ENCODE measurements around the gene IDUA.

The IDUA gene

DNA sequence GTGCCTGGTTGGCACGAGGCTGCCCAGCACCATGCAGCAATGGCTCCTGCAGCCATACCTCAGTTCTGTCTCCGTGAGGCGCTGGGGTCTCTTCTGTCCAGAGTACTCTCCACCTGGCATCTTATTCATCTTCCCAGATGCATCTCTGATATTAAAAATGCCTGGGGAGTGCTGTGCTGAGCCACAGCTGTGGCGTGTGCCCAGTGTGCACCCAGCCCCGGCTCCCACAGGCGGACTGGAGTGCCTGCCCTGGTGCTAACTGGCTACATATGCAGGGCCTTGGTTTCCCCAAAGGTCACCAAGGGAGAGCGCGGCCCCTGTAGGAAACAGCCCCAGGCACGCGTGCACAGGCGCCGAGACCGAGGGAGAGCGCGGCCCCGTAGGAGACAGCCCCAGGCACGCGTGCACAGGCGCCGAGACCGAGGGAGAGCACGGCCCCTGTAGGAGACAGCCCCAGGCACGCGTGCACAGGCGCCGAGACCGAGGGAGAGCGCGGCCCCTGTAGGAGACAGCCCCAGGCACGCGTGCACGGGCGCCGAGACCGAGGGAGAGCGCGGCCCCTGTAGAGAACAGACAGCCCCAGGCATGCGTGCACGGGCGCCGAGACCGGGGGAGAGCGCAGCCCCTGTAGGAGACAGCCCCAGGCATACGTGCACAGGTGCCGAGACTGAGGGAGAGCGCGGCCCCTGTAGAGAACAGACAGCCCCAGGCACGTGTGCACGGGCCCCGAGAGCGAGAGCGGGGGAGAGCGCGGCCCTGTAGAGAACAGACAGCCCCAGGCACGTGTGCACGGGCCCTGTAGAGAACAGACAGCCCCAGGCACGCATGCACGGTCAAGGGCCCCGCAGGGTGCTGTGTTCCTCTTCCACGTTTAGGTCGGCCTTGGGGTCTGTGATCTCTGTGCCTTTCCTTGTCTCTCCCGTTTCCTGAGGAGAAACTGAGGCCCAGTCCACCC lies 40.0 kb upstream of the IDUA start:
- no peak for DNase-seq (ENCODE audit: low read depth in 1 of 2, low spot score in 1 of 2)
- no peaks in the 10 kb centered on the region for H3K27me3 ChIP-seq (ENCODE audit: insufficient read depth, poor library complexity, severe bottlenecking)
- no peak overlapping the region for H3K4me3 ChIP-seq (replicated peaks; ENCODE audit: insufficient read depth, low read length)
- TF ChIP-seq, protein P1, sequence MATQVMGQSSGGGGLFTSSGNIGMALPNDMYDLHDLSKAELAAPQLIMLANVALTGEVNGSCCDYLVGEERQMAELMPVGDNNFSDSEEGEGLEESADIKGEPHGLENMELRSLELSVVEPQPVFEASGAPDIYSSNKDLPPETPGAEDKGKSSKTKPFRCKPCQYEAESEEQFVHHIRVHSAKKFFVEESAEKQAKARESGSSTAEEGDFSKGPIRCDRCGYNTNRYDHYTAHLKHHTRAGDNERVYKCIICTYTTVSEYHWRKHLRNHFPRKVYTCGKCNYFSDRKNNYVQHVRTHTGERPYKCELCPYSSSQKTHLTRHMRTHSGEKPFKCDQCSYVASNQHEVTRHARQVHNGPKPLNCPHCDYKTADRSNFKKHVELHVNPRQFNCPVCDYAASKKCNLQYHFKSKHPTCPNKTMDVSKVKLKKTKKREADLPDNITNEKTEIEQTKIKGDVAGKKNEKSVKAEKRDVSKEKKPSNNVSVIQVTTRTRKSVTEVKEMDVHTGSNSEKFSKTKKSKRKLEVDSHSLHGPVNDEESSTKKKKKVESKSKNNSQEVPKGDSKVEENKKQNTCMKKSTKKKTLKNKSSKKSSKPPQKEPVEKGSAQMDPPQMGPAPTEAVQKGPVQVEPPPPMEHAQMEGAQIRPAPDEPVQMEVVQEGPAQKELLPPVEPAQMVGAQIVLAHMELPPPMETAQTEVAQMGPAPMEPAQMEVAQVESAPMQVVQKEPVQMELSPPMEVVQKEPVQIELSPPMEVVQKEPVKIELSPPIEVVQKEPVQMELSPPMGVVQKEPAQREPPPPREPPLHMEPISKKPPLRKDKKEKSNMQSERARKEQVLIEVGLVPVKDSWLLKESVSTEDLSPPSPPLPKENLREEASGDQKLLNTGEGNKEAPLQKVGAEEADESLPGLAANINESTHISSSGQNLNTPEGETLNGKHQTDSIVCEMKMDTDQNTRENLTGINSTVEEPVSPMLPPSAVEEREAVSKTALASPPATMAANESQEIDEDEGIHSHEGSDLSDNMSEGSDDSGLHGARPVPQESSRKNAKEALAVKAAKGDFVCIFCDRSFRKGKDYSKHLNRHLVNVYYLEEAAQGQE (IDR thresholded peaks at IDR 0.05; ENCODE audit: insufficient replicate concordance, low read depth) = no peak
- no peak for TF ChIP-seq POLR2AphosphoS5 (IDR thresholded peaks at IDR 0.05; ENCODE audit: low read depth)
- TF ChIP-seq SPI1 (IDR thresholded peaks at IDR 0.05; ENCODE audit: borderline replicate concordance, low read depth) = no peak
- TF ChIP-seq, protein P2, sequence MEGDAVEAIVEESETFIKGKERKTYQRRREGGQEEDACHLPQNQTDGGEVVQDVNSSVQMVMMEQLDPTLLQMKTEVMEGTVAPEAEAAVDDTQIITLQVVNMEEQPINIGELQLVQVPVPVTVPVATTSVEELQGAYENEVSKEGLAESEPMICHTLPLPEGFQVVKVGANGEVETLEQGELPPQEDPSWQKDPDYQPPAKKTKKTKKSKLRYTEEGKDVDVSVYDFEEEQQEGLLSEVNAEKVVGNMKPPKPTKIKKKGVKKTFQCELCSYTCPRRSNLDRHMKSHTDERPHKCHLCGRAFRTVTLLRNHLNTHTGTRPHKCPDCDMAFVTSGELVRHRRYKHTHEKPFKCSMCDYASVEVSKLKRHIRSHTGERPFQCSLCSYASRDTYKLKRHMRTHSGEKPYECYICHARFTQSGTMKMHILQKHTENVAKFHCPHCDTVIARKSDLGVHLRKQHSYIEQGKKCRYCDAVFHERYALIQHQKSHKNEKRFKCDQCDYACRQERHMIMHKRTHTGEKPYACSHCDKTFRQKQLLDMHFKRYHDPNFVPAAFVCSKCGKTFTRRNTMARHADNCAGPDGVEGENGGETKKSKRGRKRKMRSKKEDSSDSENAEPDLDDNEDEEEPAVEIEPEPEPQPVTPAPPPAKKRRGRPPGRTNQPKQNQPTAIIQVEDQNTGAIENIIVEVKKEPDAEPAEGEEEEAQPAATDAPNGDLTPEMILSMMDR (IDR thresholded peaks at IDR 0.05; ENCODE audit: insufficient read depth, low read length) = no peak
- no peak for TF ChIP-seq GABPA (IDR thresholded peaks at IDR 0.05; ENCODE audit: low read depth)
- no peak overlapping the region for H3K27ac ChIP-seq (replicated peaks)

DNA sequence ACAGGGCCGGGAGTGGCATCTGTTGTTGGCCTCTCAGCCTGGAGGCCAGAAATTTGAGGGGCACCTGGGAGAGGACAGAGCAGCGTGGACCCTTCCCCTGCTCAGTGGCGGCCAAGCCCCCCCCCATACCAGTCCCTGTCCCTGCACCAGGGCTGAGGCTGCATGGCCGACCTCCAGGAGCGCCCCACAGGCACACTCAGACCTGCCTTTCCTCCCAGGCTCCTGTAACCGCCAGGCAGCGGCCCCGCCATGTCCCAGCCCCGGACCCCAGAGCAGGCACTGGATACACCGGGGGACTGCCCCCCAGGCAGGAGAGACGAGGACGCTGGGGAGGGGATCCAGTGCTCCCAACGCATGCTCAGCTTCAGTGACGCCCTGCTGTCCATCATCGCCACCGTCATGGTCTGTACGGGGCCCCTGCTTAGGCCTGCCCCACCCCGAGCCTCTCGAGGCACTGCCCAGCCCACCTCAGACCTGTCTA lies 39.3 kb upstream of the IDUA start:
- Histone ChIP-seq H3K27ac (replicated peaks) (no peak overlapping the region), H3K4me3 (replicated peaks; ENCODE audit: insufficient read depth, low read length) (no peak overlapping the region), H3K27me3 (ENCODE audit: insufficient read depth, poor library complexity, severe bottlenecking) (no peaks in the 10 kb centered on the region)
- no peak for DNase-seq (ENCODE audit: low read depth in 1 of 2, low spot score in 1 of 2)
- TF ChIP-seq, protein P1 (IDR thresholded peaks at IDR 0.05; ENCODE audit: insufficient replicate concordance, low read depth) = no peak
- TF ChIP-seq GABPA (IDR thresholded peaks at IDR 0.05; ENCODE audit: low read depth) = no peak
- TF ChIP-seq, protein P2 (IDR thresholded peaks at IDR 0.05; ENCODE audit: insufficient read depth, low read length) = no peak
- TF ChIP-seq SPI1 (IDR thresholded peaks at IDR 0.05; ENCODE audit: borderline replicate concordance, low read depth) = no peak
- TF ChIP-seq POLR2AphosphoS5 (IDR thresholded peaks at IDR 0.05; ENCODE audit: low read depth) = no peak

DNA sequence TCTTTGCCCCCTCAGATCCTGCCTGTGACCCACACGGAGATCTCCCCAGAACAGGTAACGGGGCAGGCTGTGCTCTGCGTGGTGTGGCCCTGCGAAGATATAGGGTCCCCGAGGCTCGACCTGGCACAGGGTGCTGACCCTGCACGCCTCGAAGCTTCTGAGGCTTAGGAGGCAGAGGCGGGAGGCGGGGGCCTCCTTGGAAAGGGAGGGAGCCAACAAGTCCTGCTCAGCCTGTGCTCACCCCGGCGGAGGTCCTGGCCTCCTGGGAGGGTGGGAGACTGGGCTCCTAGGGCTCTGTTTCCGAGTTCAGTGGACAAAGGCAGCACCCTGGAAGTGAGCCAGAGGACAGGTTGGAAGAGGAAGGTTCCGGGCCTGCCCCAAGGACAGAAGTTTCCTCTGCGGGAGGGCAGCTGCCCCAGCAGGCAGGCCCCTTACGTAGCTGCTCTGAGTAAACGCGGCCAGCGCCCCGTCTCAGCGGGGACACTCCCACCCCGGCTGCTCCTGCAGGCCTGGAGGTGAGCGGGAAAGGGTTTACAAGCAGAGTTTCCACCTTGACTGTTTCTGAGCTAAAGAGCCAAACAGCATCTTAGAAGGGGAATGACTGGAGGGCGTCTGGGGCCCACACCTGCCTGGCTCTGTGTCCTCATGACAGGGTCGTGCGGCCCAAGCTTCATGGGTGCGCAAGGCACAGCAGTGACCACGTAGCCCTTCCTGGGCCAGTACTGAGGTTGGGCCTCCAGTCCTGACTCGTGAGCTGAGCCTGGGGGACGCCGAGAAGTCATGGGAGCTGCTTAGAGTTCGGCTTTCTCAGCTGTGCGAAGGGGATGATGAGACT lies 38.5 kb upstream of the IDUA start:
- no peak for DNase-seq (ENCODE audit: low read depth in 1 of 2, low spot score in 1 of 2)
- no peaks in the 10 kb centered on the region for H3K27me3 ChIP-seq (ENCODE audit: insufficient read depth, poor library complexity, severe bottlenecking)
- no peak overlapping the region for H3K4me3 ChIP-seq (replicated peaks; ENCODE audit: insufficient read depth, low read length)
- TF ChIP-seq, protein P2 (IDR thresholded peaks at IDR 0.05; ENCODE audit: insufficient read depth, low read length) = no peak
- no peak for TF ChIP-seq POLR2AphosphoS5 (IDR thresholded peaks at IDR 0.05; ENCODE audit: low read depth)
- TF ChIP-seq, protein P1 (IDR thresholded peaks at IDR 0.05; ENCODE audit: insufficient replicate concordance, low read depth) = no peak
- no peak for TF ChIP-seq GABPA (IDR thresholded peaks at IDR 0.05; ENCODE audit: low read depth)
- TF ChIP-seq SPI1 (IDR thresholded peaks at IDR 0.05; ENCODE audit: borderline replicate concordance, low read depth) = no peak
- no peak overlapping the region for H3K27ac ChIP-seq (replicated peaks)

All from HL-60 (cell line).